IMR-90 (cell line): ENCODE measurements around the gene DCAF17. TPM values are rescaled to one million over a fixed set of nuclear protein-coding genes. Genes with fewer than 3 reads are reported as not detected.

Experiments used
- ATAC-seq: fragments of 200-7000 bp; cut with Tn5 transposase; 2 replicates; pipeline ENCODE4 v1.9.1; 2020; ENCODE audit warnings: low read depth, mild to moderate bottlenecking, moderate library complexity
- BruUV-seq: library from RNA; stranded (reverse); fragments of 400-500 nt; replicated peaks from 2 replicates; lab custom pipeline; 2021; lab: Mats Ljungman, UMichigan
- CTCF ChIA-PET: fragments of 300-600 bp; formaldehyde crosslinking; extraction: SDS; loops from one replicate; lab custom pipeline; 2021; ENCODE audit warnings: antibody characterized with exemption; lab: Yijun Ruan, JAX
- POLR2A ChIA-PET: fragments of 300-600 bp; sonication (Branson Sonifier 250); formaldehyde crosslinking; loops from one replicate; lab custom pipeline; 2022; ENCODE audit warnings: antibody characterized with exemption; ENCODE audit not compliant: unreplicated experiment; lab: Charles Lee
- DNase-seq: peaks from one replicate; pipeline ENCODE4 v3.0.0; 2013
- H2AFZ ChIP-seq: replicated peaks from 2 replicates; pipeline ENCODE3; 2013; ENCODE audit warnings: low read length, mild to moderate bottlenecking; ENCODE audit not compliant: poor library complexity
- H2AK5ac ChIP-seq: 2 replicates; pipeline ENCODE4 v1.6.1; 2013; ENCODE audit warnings: low read depth, low read length, inconsistent platforms
- H2AK9ac ChIP-seq: replicated peaks from 2 replicates; pipeline ENCODE3; 2013; ENCODE audit warnings: mild to moderate bottlenecking, low read depth, low read length, moderate library complexity; ENCODE audit not compliant: poor library complexity
- H2BK120ac ChIP-seq: 2 replicates; pipeline ENCODE4 v1.6.1; 2013; ENCODE audit warnings: low read depth, low read length, inconsistent platforms
- H2BK15ac ChIP-seq: 3 replicates; pipeline ENCODE4 v1.6.1; 2013; ENCODE audit warnings: low read depth, low read length, inconsistent platforms
- H2BK20ac ChIP-seq: 2 replicates; pipeline ENCODE4 v1.6.1; 2013; ENCODE audit warnings: low read depth, mild to moderate bottlenecking, inconsistent platforms, low read length, moderate library complexity
- H2BK5ac ChIP-seq: 2 replicates; pipeline ENCODE4 v1.6.1; 2013; ENCODE audit warnings: mild to moderate bottlenecking, low read depth, low read length, inconsistent platforms; ENCODE audit not compliant: poor library complexity, severe bottlenecking
- H3K14ac ChIP-seq: replicated peaks from 2 replicates; pipeline ENCODE4 v1.6.1; 2013; ENCODE audit warnings: low read depth, low read length, inconsistent platforms
- H3K18ac ChIP-seq: 2 replicates; pipeline ENCODE4 v1.6.1; 2013; ENCODE audit warnings: low read depth, low read length, control low read depth
- H3K23ac ChIP-seq: 2 replicates; pipeline ENCODE4 v1.6.1; 2013; ENCODE audit warnings: low read depth, low read length, inconsistent platforms
- H3K27ac ChIP-seq: 2 replicates; pipeline ENCODE4 v1.5.1; 2013; ENCODE audit warnings: mild to moderate bottlenecking, control low read depth, low read length; ENCODE audit not compliant: insufficient read depth
- H3K27me3 ChIP-seq: 2 replicates; pipeline ENCODE4 v1.6.1; 2013; ENCODE audit warnings: low read length; ENCODE audit not compliant: control insufficient read depth, insufficient read depth
- H3K36me3 ChIP-seq: 2 replicates; pipeline ENCODE4 v1.6.1; 2013; ENCODE audit warnings: low read length, mixed read lengths; ENCODE audit not compliant: control insufficient read depth, insufficient read depth
- H3K4ac ChIP-seq: 2 replicates; pipeline ENCODE4 v1.6.1; 2013; ENCODE audit warnings: low read depth, low read length, inconsistent platforms
- H3K4me1 ChIP-seq: 2 replicates; pipeline ENCODE4 v1.6.1; 2013; ENCODE audit warnings: low read length, mixed read lengths; ENCODE audit not compliant: control insufficient read depth, insufficient read depth
- H3K4me2 ChIP-seq: 2 replicates; pipeline ENCODE4 v1.6.1; 2013; ENCODE audit warnings: low read depth, mild to moderate bottlenecking, control low read depth, low read length, moderate library complexity
- H3K4me3 ChIP-seq: 2 replicates; pipeline ENCODE4 v1.5.1; 2013; ENCODE audit warnings: low read depth, mild to moderate bottlenecking, control low read depth, low read length, moderate library complexity; ENCODE audit not compliant: insufficient read depth
- H3K56ac ChIP-seq: 2 replicates; pipeline ENCODE4 v1.6.1; 2013; ENCODE audit warnings: low read length, inconsistent platforms; ENCODE audit not compliant: insufficient read depth; ENCODE audit errors: extremely low read depth
- H3K79me1 ChIP-seq, 2 experiments: 2 replicates each; pipeline ENCODE4 v1.6.1; 2013; ENCODE audit warnings: low read length in 2 of 2, inconsistent platforms in 1 of 2, low read depth in 1 of 2
- H3K9ac ChIP-seq: 2 replicates; pipeline ENCODE4 v1.6.1; 2013; ENCODE audit warnings: low read depth, low read length, control low read depth
- H3K9me1 ChIP-seq: 2 replicates; pipeline ENCODE4 v1.6.1; 2013; ENCODE audit warnings: low read length, inconsistent platforms; ENCODE audit not compliant: insufficient read depth
- H3K9me3 ChIP-seq: 2 replicates; pipeline ENCODE4 v1.6.1; 2013; ENCODE audit warnings: low read length; ENCODE audit not compliant: control insufficient read depth, insufficient read depth
- H4K20me1 ChIP-seq: 2 replicates; pipeline ENCODE4 v1.6.1; 2013; ENCODE audit warnings: low read length, inconsistent platforms; ENCODE audit not compliant: insufficient read depth
- H4K5ac ChIP-seq: 2 replicates; pipeline ENCODE4 v1.6.1; 2013; ENCODE audit warnings: mild to moderate bottlenecking, low read depth, low read length, control low read depth
- H4K8ac ChIP-seq, 2 experiments: 2 replicates each; pipeline ENCODE4 v1.6.1; 2013; ENCODE audit warnings: low read depth in 2 of 2, low read length in 2 of 2, control low read depth in 1 of 2, inconsistent platforms in 1 of 2
- H4K91ac ChIP-seq: 2 replicates; pipeline ENCODE4 v1.6.1; 2013; ENCODE audit warnings: low read depth, low read length, inconsistent platforms; ENCODE audit not compliant: insufficient read depth
- BHLHE40 ChIP-seq: fragments of 150-350 bp; IDR thresholded peaks from 2 replicates; pipeline ENCODE4 v1.6.1; 2016; ENCODE audit warnings: mild to moderate bottlenecking, low read depth, low read length
- CEBPB ChIP-seq: IDR thresholded peaks from 2 replicates; pipeline ENCODE4 v1.6.1; 2012; ENCODE audit warnings: low read depth, low read length, improper control_type of control experiment
- FOS ChIP-seq: fragments of 150-350 bp; IDR thresholded peaks from 2 replicates; pipeline ENCODE4 v1.6.1; 2016; ENCODE audit warnings: low read depth, low read length
- MAFK ChIP-seq: IDR thresholded peaks from 2 replicates; pipeline ENCODE4 v1.6.1; 2012; ENCODE audit warnings: low read depth, low read length, improper control_type of control experiment
- MAZ ChIP-seq: IDR thresholded peaks from 2 replicates; pipeline ENCODE4 v1.6.1; 2012; ENCODE audit warnings: low read depth, mild to moderate bottlenecking, low read length, improper control_type of control experiment, moderate library complexity, borderline replicate concordance
- NFE2L2 ChIP-seq: fragments of 150-350 bp; IDR thresholded peaks from 2 replicates; pipeline ENCODE4 v1.6.1; 2016; ENCODE audit warnings: low read depth, mild to moderate bottlenecking, low read length
- POLR2A ChIP-seq: IDR thresholded peaks from 2 replicates; pipeline ENCODE4 v1.6.1; 2012; ENCODE audit warnings: mild to moderate bottlenecking, low read depth, low read length
- RAD21 ChIP-seq: IDR thresholded peaks from 2 replicates; pipeline ENCODE4 v1.6.1; 2012; ENCODE audit warnings: low read length, improper control_type of control experiment
- RCOR1 ChIP-seq: IDR thresholded peaks from 2 replicates; pipeline ENCODE4 v1.6.1; 2012; ENCODE audit warnings: mild to moderate bottlenecking, low read length, improper control_type of control experiment; ENCODE audit not compliant: insufficient replicate concordance
- RFX5 ChIP-seq: IDR thresholded peaks from 2 replicates; pipeline ENCODE4 v1.8.0; 2012; ENCODE audit warnings: low read depth, mild to moderate bottlenecking, low read length, moderate library complexity
- SMC3 ChIP-seq: fragments of 150-350 bp; IDR thresholded peaks from 2 replicates; pipeline ENCODE4 v1.6.1; 2016; ENCODE audit warnings: low read depth, mild to moderate bottlenecking, antibody characterized with exemption, low read length, moderate library complexity
- WGBS, 2 experiments: methylation state at CpG; one replicate each; pipeline versions ENCODE4 v1.1.5 to v1.1.7; 2013; ENCODE audit warnings: missing lambda C conversion rate in 2 of 2; ENCODE audit not compliant: insufficient read length in 1 of 2; ENCODE audit errors: extremely low coverage in 2 of 2; 5-methylcytosine and 5-hydroxymethylcytosine counted together
- dilution Hi-C: fragments of 300-500 bp; cut with HindIII; formaldehyde crosslinking; loops from one replicate; pipeline ENCODE4 v1.14.3; 2018; ENCODE audit warnings: low sequenced_read_pairs; ENCODE audit not compliant: unreplicated experiment
- in situ Hi-C: fragments of 300-500 bp; cut with MboI; formaldehyde crosslinking; loops from 3 replicates; pipeline ENCODE4 v1.14.3; 2019; ENCODE audit warnings: low sequenced_read_pairs, inconsistent platforms, mixed read lengths
- intact Hi-C: fragments of 100-400 bp; cut with micrococcal nuclease; formaldehyde crosslinking; loops from 2 replicates; pipeline ENCODE4 v1.10.0; 2022
- polyA plus RNA-seq, 3 experiments: library from polyadenylated mRNA; depleted of rRNA; stranded (reverse); fragments of >200 nt; gene quantifications; 2 replicates each; pipeline ENCODE4 v1.2.3, GENCODE V29; 2012; ENCODE audit warnings: low replicate concordance in 1 of 3
- total RNA-seq: library from RNA; depleted of rRNA; stranded (reverse); fragments of >200 nt; gene quantifications from 2 replicates; pipeline ENCODE4 v1.2.3, GENCODE V29; 2012
- TF ChIP-seq, protein P1 (sequence below): fragments of 150-350 bp; IDR thresholded peaks from 2 replicates; pipeline ENCODE4 v1.6.1; 2017; ENCODE audit warnings: mild to moderate bottlenecking, antibody characterized with exemption, low read length, low read depth
- TF ChIP-seq, protein P2 (sequence below): conservative IDR thresholded peaks from 2 replicates; pipeline ENCODE4 v1.5.1; 2012; ENCODE audit warnings: mild to moderate bottlenecking, low read depth, low read length, improper control_type of control experiment

DCAF17 gene
- total and polyA plus RNA-seq, 2 of the 4 experiments (the other 2 are of a cell fraction) = 6.7 to 13.1 TPM

DNA sequence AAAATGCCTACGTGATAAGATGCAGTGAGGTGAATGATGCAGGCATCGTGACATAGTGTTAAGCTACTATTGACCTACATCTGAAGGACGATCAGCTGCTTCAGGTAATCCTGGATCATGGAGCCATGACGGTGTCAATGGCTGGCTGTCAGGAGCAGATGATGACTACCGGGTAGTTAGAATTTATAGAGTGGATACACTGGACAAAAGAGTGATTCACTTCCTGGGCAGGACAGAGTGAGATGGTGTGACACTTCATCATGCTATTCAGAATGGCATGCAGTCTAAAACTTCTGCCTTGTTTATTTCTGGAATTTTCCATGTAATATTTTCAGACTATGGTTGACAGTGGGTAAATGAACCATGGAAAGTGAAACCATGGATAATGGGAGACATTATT, 29.8 kb upstream of the DCAF17 start:
- peak overlapping the region; percentile 58 for H3K4ac ChIP-seq
- peak overlapping the region; percentile 87; the same call in 1 of the 2 replicates for H2AK5ac ChIP-seq
- peak overlapping the region; percentile 75 for H2AFZ ChIP-seq
- peak overlapping the region; percentile 38; the same call in 1 of the 2 replicates for H3K18ac ChIP-seq
- H3K36me3 ChIP-seq = no peaks in the 10 kb centered on the region
- in situ Hi-C loops (no loop called here), dilution Hi-C loops (no loop called here), intact Hi-C loops (no loop called here)
- peak overlapping the region; percentile 35; the same call in 1 of the 2 replicates for H4K5ac ChIP-seq
- peak overlapping the region in 1 of 2 experiments; percentile 93; a peak in 2 of 4 replicates for H4K8ac ChIP-seq
- no peaks in the 10 kb centered on the region for H3K27me3 ChIP-seq
- no peak overlapping the region; the same call in 1 of the 2 replicates for H3K4me2 ChIP-seq
- peak overlapping the region; percentile 11; the same call in 1 of the 2 replicates for H3K14ac ChIP-seq
- TF ChIP-seq RFX5 = no peak
- no peak for TF ChIP-seq POLR2A
- no peak for TF ChIP-seq BHLHE40
- TF ChIP-seq, protein P1, sequence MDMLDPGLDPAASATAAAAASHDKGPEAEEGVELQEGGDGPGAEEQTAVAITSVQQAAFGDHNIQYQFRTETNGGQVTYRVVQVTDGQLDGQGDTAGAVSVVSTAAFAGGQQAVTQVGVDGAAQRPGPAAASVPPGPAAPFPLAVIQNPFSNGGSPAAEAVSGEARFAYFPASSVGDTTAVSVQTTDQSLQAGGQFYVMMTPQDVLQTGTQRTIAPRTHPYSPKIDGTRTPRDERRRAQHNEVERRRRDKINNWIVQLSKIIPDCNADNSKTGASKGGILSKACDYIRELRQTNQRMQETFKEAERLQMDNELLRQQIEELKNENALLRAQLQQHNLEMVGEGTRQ = no peak
- TF ChIP-seq RCOR1 = peak; percentile 48
- TF ChIP-seq RAD21 = no peak
- no peak for TF ChIP-seq SMC3
- TF ChIP-seq MAFK = no peak
- TF ChIP-seq NFE2L2 = no peak
- TF ChIP-seq FOS = 0 out of 2 replicates have a peak, but pooled peaks have one; percentile 12
- TF ChIP-seq, protein P2, sequence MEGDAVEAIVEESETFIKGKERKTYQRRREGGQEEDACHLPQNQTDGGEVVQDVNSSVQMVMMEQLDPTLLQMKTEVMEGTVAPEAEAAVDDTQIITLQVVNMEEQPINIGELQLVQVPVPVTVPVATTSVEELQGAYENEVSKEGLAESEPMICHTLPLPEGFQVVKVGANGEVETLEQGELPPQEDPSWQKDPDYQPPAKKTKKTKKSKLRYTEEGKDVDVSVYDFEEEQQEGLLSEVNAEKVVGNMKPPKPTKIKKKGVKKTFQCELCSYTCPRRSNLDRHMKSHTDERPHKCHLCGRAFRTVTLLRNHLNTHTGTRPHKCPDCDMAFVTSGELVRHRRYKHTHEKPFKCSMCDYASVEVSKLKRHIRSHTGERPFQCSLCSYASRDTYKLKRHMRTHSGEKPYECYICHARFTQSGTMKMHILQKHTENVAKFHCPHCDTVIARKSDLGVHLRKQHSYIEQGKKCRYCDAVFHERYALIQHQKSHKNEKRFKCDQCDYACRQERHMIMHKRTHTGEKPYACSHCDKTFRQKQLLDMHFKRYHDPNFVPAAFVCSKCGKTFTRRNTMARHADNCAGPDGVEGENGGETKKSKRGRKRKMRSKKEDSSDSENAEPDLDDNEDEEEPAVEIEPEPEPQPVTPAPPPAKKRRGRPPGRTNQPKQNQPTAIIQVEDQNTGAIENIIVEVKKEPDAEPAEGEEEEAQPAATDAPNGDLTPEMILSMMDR = no peak
- TF ChIP-seq MAZ = no peak
- no peak for TF ChIP-seq CEBPB
- H4K91ac ChIP-seq = peak overlapping the region; percentile 7; the same call in 1 of the 2 replicates
- peak overlapping the region; percentile 71 for H2BK120ac ChIP-seq
- no peaks in the 10 kb centered on the region for H4K20me1 ChIP-seq
- H3K23ac ChIP-seq = peak overlapping the region; percentile 61; the same call in 1 of the 2 replicates
- H3K9me1 ChIP-seq = peaks cover 3% of the 10 kb centered on the region
- ChIA-PET POLR2A (no interaction called here), CTCF (no interaction called here)
- H2BK15ac ChIP-seq = peak overlapping the region; percentile 13; the same call in 2 of the 3 replicates
- DNase-seq (peak; percentile 79), ATAC-seq (peak; percentile 90)
- no peak overlapping the region for H2AK9ac ChIP-seq
- H3K4me3 ChIP-seq = no peak overlapping the region
- no peak overlapping the region for H3K56ac ChIP-seq
- peaks cover 21 to 23% of the 10 kb centered on the region in 2 experiments; a peak in 2 of 4 replicates for H3K79me1 ChIP-seq
- peak overlapping the region; percentile 40 for H2BK20ac ChIP-seq
- no TSS peak for BruUV-seq
- H2BK5ac ChIP-seq = peak overlapping the region; percentile 92
- peaks cover 4% of the 10 kb centered on the region; the same call in 1 of the 2 replicates for H3K4me1 ChIP-seq
- WGBS, 2 experiments = 64% methylated on average over 3 of the region's 5 CpGs; no CpG with 5 or more reads in 1 of the 2 experiments
- no peaks in the 10 kb centered on the region for H3K9me3 ChIP-seq
- no peak overlapping the region for H3K9ac ChIP-seq
- no peak overlapping the region for H3K27ac ChIP-seq
